Adrenal gland (tissue), 5 donors: Measurements from ENCODE around the gene ACAP3.

ENCODE experiments used
- POLR2A ChIP-seq, 2 donors: fragments of 450-650 bp; IDR thresholded peaks; one replicate each; pipeline ENCODE4 v1.6.1; 2017; ENCODE audit warnings: antibody characterized with exemption in 2 of 2, mild to moderate bottlenecking in 2 of 2, moderate library complexity in 1 of 2
- TF ChIP-seq, protein P1 (sequence below), 6 experiments: fragments of 450-650 bp in 4 of 6; fragments of 200-600 bp in 2 of 6; sonication (generic) in 1 of 6; IDR thresholded peaks; 1 replicate in 5 of 6; 2 replicates in 1 of 6; pipeline versions ENCODE4 v1.5.1 to v1.8.0; 2016 to 2021; ENCODE audit warnings: antibody characterized with exemption in 6 of 6, mild to moderate bottlenecking in 2 of 6, moderate library complexity in 1 of 6
- donor health status: DM: no; HTN: no; CAD: no.

DNA sequence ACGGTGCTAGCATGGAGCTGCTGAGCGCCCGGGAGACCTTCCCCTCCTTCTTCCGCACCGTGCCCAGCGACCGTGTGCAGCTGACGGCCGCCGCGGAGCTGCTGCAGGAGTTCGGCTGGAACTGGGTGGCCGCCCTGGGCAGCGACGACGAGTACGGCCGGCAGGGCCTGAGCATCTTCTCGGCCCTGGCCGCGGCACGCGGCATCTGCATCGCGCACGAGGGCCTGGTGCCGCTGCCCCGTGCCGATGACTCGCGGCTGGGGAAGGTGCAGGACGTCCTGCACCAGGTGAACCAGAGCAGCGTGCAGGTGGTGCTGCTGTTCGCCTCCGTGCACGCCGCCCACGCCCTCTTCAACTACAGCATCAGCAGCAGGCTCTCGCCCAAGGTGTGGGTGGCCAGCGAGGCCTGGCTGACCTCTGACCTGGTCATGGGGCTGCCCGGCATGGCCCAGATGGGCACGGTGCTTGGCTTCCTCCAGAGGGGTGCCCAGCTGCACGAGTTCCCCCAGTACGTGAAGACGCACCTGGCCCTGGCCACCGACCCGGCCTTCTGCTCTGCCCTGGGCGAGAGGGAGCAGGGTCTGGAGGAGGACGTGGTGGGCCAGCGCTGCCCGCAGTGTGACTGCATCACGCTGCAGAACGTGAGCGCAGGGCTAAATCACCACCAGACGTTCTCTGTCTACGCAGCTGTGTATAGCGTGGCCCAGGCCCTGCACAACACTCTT is 24.5 kb upstream of the ACAP3 start:
- TF ChIP-seq, protein P1, sequence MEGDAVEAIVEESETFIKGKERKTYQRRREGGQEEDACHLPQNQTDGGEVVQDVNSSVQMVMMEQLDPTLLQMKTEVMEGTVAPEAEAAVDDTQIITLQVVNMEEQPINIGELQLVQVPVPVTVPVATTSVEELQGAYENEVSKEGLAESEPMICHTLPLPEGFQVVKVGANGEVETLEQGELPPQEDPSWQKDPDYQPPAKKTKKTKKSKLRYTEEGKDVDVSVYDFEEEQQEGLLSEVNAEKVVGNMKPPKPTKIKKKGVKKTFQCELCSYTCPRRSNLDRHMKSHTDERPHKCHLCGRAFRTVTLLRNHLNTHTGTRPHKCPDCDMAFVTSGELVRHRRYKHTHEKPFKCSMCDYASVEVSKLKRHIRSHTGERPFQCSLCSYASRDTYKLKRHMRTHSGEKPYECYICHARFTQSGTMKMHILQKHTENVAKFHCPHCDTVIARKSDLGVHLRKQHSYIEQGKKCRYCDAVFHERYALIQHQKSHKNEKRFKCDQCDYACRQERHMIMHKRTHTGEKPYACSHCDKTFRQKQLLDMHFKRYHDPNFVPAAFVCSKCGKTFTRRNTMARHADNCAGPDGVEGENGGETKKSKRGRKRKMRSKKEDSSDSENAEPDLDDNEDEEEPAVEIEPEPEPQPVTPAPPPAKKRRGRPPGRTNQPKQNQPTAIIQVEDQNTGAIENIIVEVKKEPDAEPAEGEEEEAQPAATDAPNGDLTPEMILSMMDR (IDR thresholded peaks at IDR 0.05) = no peak
- TF ChIP-seq POLR2A (IDR thresholded peaks at IDR 0.05) = no peak
